HCEC 1CT (cell line): ENCODE measurements around the gene SEC14L2.

Experiments used
- DNase-seq: peaks from one replicate; pipeline ENCODE4 v3.0.0-alpha.2; 2017

Gene SEC14L2

DNA sequence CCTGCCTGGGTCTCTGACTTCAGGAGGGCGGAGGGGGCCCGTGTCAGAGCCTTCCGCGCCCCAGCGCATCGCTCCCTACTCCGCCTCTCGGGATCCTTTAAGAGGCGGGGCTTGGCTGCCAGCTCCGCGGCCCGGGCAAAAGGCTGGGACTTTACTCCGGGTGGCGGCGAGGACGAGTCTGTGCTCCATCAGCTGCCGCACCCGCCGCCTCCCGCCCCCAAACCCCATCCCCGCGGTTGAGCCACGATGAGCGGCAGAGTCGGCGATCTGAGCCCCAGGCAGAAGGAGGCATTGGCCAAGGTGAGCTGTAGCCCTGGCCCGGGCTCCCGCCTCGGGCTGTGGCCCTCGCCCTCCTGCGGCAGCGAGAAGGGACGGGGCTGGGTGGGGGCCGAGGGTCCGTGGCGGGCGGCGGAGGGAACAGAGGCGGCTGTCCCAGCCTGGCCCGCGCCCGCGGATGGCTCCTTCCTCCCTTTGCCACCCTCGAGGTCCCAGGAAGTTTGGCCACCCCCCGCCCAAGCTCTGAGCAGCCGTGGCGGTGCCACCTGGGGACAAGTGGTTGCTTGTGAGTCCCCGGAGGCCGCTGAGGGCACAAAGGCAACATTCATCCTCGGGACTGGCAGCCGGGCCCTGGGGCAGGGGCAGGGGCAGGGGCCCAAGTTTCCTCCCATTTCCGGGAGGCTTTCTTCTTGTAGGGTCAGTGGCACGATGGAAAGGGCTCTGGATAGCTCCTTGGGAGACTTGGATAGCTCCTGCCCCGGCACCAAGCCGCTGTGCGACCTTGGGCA, at the start of gene SEC14L2:
Gene SEC14L2 (plus strand): TSS at position 148 of the 785 bp plus-strand sequence. CDS start 99 bp downstream, at position 247.
- DNase-seq = peak; percentile 47

DNA sequence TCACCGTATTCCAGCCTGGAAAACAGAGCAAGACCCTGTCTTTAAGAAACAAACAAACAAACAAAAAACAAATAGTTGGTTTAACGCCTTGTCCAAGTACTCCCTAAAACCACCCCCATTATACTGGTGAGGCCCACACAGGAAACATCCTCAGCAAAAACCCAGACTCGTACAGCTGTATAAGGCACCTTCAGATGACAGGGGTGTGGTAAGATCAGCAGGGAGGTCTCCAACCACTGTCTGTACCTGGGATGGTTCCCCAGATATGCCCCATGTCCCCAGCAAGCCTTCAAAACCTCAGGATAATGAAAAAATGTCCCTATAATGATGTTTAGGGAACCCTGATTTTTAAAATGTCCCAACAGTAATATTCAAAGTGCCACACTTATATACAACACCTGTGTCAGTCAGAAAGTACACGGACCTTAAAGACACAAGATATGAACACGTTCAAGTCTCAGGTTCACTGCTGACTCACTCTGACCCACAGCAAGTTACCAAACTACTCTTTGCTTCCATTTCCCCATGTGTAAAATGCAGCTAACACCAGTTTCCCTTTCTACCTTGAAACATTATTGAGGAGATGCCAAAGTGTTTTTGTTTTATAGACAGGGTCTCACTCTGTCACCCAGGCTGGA, 49.4 kb upstream of the SEC14L2 start:
- DNase-seq = no peak

GRCh38 chr22:30348404-30348803, 48.4 kb upstream of the SEC14L2 start:
- DNase-seq = no peak

GRCh38 chr22:30348809-30349208, 48.0 kb upstream of the SEC14L2 start:
- DNase-seq = no peak

GRCh38 chr22:30351226-30351625, 45.6 kb upstream of the SEC14L2 start:
- DNase-seq = no peak

GRCh38 chr22:30354644-30355043, 42.2 kb upstream of the SEC14L2 start:
- no peak for DNase-seq

DNA sequence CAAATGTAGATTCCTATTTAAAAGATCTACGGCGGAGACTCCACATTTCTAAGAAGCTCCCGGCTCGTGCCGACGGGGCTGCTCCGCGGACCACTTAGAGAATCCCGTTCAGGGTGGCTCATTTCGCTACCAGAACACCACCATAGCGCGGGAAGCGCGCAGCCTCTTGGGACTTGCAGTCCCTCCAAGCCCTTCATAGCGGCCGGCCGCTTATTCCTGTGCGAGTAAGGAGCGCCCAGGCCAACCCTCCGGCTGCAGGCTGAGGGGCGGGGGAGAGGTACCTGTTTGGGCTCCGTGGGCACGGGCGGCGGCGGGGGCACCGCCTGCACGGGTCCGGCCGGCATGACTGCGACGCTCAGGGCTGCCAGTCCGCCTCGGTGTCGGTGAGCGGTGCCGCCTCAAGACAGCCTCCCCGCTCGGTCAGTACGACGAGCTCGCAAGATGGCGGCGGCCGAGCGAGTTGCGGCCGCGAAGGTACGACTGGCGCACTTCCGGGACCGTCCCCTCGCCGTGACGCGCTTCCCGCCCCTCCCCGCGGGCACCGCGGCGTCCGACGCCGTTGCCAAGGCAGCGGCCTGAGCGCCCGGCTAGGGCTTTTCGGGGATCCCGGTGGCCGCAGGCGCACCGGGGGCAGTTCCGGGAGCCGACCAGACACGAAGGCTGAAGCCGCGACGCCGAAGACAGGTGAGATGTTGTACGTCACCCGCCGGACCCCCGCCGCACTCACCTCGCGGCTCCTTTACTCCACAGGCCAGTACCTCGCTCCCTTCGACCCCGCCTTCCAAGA, 40.2 kb upstream of the SEC14L2 start, which contains the start of the genes CCDC157 and SF3A1:
Gene CCDC157 (plus strand): TSS at position 559 of the 787 bp plus-strand sequence. CDS start 8,994 bp downstream, outside the sequence.
Gene SF3A1 (minus strand): TSS at position 446 of the 787 bp plus-strand sequence. CDS start 102 bp downstream, at position 344.
- peak; percentile 90 for DNase-seq

GRCh38 chr22:30357236-30357570, 39.6 kb upstream of the SEC14L2 start:
- no peak for DNase-seq

DNA sequence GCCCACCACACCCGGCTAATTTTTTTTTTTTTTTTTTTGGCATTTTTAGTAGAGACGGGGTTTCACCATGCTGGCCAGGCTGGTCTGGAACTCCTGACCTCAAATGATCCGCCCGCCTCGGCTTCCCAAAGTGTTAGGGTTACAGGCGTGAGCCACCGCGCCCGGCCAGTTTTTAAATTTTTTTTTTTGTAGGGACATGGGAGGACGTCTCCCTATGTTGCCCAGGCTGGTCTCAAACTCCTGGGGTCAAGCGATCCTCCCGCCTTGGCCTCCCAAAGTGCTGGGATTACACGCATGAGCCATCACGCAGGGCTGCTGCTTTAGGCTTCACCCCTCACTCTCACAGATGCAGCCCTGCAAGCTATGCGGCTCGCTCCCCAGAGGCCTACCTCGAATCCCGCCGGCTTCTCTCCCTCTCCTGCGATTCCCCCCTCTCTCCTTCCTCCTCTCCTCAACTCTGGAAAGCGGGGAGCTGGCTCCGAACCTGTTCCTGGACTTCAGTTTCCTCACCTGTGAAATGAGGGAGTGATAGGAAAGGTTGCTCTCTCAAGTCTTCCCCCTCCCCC, 39.1 kb upstream of the SEC14L2 start:
- DNase-seq = no peak

DNA sequence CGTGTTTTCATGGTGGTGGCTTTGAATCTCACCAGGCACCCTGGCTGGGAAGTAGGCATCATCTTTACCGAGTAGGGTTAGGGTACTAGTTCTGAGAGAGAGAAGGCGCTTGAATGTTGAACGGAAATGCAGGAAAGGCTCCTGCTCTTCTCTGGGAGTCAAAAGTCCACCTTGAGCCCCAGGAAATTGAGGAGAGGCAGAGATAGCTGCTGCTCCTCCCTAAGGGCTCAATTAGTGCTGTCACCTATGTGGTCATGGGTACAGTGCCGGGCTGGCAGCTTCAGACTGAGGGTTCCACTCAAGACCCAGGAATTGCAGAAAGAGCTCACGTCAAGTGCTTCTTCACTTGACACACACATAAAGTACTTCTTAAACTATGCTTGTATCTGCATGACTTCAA, 38.3 kb upstream of the SEC14L2 start:
- no peak for DNase-seq

- no peak for DNase-seq
Observed at GRCh38 chr22:30361916-30362650, 34.7 kb upstream of the SEC14L2 start.

GRCh38 chr22:30362651-30363281, 34.1 kb upstream of the SEC14L2 start:
- DNase-seq = no peak

- DNase-seq = no peak
Observed at GRCh38 chr22:30365891-30366290, 30.9 kb upstream of the SEC14L2 start.

DNA sequence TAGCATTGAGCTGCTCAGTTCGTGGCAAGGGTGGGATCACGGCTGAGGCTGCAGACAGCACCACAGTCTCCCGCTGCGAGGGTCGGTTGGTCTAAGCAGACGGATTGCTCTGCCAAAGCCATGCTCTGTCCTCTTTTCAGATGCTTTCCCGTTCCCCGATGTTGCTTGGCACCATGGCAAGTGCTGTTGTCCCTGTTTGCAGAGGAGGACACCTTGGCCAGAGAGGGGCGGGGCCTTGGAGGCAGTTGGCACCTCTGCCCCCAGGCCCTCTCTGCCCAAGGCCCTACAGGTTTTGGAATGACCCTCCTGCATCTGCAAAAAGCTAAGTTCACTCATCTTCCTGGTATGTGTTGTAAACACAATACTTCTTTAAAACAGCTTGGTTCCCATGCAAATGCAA, 28.4 kb upstream of the SEC14L2 start:
- DNase-seq = no peak

- no peak for DNase-seq
Observed at GRCh38 chr22:30370641-30371230, 26.1 kb upstream of the SEC14L2 start.

GRCh38 chr22:30371321-30371720, 25.5 kb upstream of the SEC14L2 start:
- DNase-seq = no peak

DNA sequence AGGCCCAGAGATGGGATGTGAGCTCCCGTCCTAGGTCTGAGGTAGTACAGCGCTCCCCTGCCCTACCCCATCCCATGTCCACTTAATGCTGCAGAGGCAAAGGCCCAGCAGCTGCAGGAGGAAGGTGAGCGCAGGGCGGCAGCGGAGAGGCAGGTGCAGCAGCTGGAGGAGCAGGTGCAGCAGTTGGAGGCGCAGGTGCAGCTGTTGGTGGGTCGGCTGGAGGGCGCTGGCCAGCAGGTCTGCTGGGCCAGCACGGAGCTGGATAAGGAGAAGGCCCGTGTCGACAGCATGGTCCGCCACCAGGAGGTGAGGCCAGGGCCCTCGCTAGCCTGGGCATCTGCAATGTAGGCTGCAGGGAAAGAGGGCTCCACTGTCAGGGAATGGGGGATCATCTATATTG, 24.8 kb upstream of the SEC14L2 start:
- no peak for DNase-seq

GRCh38 chr22:30372915-30373314, 23.9 kb upstream of the SEC14L2 start:
- no peak for DNase-seq

DNA sequence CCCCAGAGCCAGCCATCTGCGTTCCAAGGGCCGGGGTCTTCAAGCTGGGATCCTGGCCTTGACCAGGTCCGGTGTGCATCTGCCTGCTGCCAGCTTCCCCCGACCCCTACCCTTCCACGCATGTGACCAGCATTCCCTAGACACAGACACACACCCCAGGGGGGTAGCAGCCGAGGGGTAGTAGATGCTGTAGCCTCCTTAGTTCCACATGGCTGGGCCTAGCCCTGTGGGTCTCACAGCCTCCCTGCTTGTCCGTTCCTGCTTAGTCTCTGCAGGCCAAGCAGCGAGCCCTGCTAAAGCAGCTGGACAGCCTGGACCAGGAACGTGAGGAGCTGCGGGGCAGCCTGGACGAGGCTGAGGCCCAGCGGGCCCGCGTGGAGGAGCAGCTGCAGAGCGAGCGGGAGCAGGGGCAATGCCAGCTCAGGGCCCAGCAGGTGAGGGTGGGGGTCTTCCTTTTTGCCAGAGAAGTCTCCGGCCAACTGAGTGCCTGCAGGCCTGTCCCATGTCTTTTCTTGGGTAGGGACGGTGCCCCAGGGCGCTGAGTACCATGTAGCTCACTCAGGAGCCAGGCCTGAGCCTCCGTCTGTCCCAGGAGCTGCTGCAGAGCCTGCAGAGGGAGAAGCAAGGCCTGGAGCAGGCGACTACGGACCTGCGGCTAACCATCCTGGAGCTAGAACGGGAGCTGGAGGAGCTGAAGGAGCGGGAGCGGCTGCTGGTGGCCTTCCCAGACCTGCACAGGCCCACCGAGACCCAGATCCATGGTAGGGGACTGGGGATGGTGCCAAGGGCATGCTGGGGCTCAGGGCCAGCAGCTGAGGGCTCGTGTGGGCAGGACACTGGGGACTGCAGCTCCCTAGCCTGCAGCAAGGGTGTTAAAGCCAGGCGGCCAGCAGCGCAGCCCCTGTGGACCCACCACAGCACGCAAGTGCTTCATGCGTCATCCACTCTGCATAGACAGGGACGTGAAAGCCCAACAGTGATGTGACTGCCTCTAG, 23.2 kb upstream of the SEC14L2 start:
- no peak for DNase-seq

DNA sequence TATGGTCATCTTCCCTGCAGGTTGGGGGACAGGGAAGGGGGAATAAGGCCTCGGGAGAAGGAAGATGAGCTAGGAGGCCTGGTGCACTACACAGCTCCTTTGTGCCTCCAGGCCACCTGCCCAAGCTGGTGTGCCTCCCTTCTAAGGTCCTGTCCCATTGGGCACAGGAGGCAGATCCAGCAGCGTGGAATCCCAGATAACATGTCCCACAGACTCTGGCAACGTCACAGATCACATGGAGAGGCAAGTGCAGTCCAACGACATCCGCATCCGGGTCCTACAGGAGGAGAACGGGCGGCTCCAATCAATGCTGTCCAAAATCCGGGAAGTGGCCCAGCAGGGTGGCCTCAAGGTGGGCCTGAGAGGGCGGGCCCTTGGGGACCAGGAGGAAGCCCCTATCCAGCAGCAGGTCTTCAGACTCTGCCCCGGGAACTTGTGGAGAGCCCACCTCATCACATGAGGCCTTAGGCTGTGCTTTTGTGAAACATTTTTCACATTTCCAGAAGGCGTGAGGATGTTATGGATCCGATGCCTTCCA, 21.4 kb upstream of the SEC14L2 start:
- DNase-seq = no peak
